Astrocyte (in vitro differentiated cells and primary cell): ENCODE measurements around the gene PMAIP1. TPM values are rescaled to one million over a fixed set of nuclear protein-coding genes. Genes with fewer than 3 reads are reported as not detected.

Experiments
- DNase-seq: peaks from one replicate; pipeline ENCODE4 v3.0.0-alpha.2; 2010; ENCODE audit warnings: low read depth
- FAIRE-seq: peaks from 2 replicates; lab custom pipeline; 2011; peaks lifted over from hg19 to GRCh38; lab: Jason Lieb, UNC
- H2AFZ ChIP-seq: 2 replicates; pipeline ENCODE4 v1.6.0; 2012; ENCODE audit warnings: low read depth, low read length, inconsistent platforms
- H3K27ac ChIP-seq: 2 replicates; pipeline ENCODE4 v1.5.1; 2011; ENCODE audit warnings: low read depth, low read length, inconsistent platforms
- H3K27me3 ChIP-seq: 2 replicates; pipeline ENCODE4 v1.6.0; 2011; ENCODE audit warnings: low read length, inconsistent platforms; ENCODE audit not compliant: insufficient read depth
- H3K36me3 ChIP-seq: 2 replicates; pipeline ENCODE4 v1.5.1; 2011; ENCODE audit warnings: low read length, inconsistent platforms; ENCODE audit not compliant: insufficient read depth
- H3K4me1 ChIP-seq: 2 replicates; pipeline ENCODE4 v1.5.1; 2011; ENCODE audit warnings: low read length, inconsistent platforms; ENCODE audit not compliant: insufficient read depth
- H3K4me2 ChIP-seq: 2 replicates; pipeline ENCODE4 v1.6.0; 2012; ENCODE audit warnings: low read length, inconsistent platforms
- H3K4me3 ChIP-seq: 2 replicates; pipeline ENCODE4 v1.5.1; 2011; ENCODE audit warnings: low read depth, mild to moderate bottlenecking, low read length, inconsistent platforms; ENCODE audit not compliant: insufficient read depth
- H3K79me2 ChIP-seq: 2 replicates; pipeline ENCODE4 v1.6.0; 2012; ENCODE audit warnings: mild to moderate bottlenecking, low read length, inconsistent platforms; ENCODE audit not compliant: insufficient read depth
- H3K9ac ChIP-seq: 2 replicates; pipeline ENCODE4 v1.6.0; 2012; ENCODE audit warnings: mild to moderate bottlenecking, low read length, inconsistent platforms
- H3K9me3 ChIP-seq: 2 replicates; pipeline ENCODE4 v1.5.1; 2012; ENCODE audit warnings: low read depth, mild to moderate bottlenecking, low read length, inconsistent platforms; ENCODE audit not compliant: insufficient read depth
- H4K20me1 ChIP-seq: 2 replicates; pipeline ENCODE4 v1.6.0; 2012; ENCODE audit warnings: low read length, inconsistent platforms; ENCODE audit not compliant: insufficient read depth
- H3K27ac Mint-ChIP-seq: one replicate; pipeline ENCODE4 v1.8.0; 2021; ENCODE audit warnings: mild to moderate bottlenecking, mixed read lengths; ENCODE audit not compliant: unreplicated experiment
- H3K27me3 Mint-ChIP-seq: one replicate; pipeline ENCODE4 v1.8.0; 2021; ENCODE audit warnings: low read depth, mixed read lengths; ENCODE audit not compliant: unreplicated experiment
- H3K36me3 Mint-ChIP-seq: one replicate; pipeline ENCODE4 v1.8.0; 2021; ENCODE audit warnings: low read depth, mixed read lengths; ENCODE audit not compliant: unreplicated experiment
- H3K4me1 Mint-ChIP-seq: one replicate; pipeline ENCODE4 v1.8.0; 2021; ENCODE audit warnings: low read depth, mixed read lengths; ENCODE audit not compliant: unreplicated experiment
- H3K4me3 Mint-ChIP-seq: one replicate; pipeline ENCODE4 v1.8.0; 2021; ENCODE audit warnings: mild to moderate bottlenecking, moderate library complexity, mixed read lengths; ENCODE audit not compliant: unreplicated experiment
- H3K9me3 Mint-ChIP-seq: one replicate; pipeline ENCODE4 v1.8.0; 2021; ENCODE audit warnings: mild to moderate bottlenecking, mixed read lengths; ENCODE audit not compliant: unreplicated experiment
- EZH2 ChIP-seq: IDR thresholded peaks from 2 replicates; pipeline ENCODE4 v1.6.1; 2012; ENCODE audit warnings: mild to moderate bottlenecking, low read length, inconsistent platforms; ENCODE audit not compliant: insufficient read depth
- total RNA-seq: library from RNA; stranded (reverse); gene quantifications from 2 replicates; pipeline ENCODE4 v1.2.1, GENCODE V29; 2021
- TF ChIP-seq, protein P1 (sequence below): IDR thresholded peaks from 2 replicates; pipeline ENCODE4 v1.5.1; 2011; ENCODE audit warnings: low read depth, mild to moderate bottlenecking, inconsistent platforms, low read length, moderate library complexity; ENCODE audit not compliant: insufficient read depth

The PMAIP1 gene
- total RNA-seq, 1 donor from 2014 or later, result 98.1 TPM

DNA sequence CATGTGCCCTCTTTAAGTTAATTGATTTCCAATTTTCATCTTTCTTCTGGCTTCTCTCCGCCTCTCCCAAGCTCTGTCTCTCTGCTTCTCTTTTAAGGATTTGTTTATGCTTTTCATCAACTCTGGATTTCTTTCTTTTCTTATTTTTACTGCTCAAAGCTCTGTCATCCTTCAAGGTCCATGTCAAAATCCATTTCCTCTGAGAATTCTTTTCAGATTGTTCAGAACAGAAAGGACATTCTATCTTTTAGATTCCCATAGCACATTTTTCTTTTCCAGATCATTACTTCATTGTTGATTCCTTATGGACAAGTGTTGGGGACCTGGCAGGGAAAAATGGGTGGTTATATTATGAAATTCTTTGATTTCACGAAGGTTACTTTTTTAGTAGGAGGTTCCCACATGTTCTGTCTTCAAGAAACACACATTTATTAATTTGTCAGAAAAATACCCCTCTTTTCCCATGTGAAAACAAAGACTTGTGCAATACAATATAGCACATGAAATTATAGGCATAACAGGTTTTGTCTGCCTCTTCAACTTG lies 12.3 kb downstream of the PMAIP1 start:
- H3K4me1 Mint-ChIP-seq, result peaks cover 36% of the 10 kb centered on the region
- H3K27ac ChIP-seq, result no peak overlapping the region
- TF ChIP-seq, protein P1, sequence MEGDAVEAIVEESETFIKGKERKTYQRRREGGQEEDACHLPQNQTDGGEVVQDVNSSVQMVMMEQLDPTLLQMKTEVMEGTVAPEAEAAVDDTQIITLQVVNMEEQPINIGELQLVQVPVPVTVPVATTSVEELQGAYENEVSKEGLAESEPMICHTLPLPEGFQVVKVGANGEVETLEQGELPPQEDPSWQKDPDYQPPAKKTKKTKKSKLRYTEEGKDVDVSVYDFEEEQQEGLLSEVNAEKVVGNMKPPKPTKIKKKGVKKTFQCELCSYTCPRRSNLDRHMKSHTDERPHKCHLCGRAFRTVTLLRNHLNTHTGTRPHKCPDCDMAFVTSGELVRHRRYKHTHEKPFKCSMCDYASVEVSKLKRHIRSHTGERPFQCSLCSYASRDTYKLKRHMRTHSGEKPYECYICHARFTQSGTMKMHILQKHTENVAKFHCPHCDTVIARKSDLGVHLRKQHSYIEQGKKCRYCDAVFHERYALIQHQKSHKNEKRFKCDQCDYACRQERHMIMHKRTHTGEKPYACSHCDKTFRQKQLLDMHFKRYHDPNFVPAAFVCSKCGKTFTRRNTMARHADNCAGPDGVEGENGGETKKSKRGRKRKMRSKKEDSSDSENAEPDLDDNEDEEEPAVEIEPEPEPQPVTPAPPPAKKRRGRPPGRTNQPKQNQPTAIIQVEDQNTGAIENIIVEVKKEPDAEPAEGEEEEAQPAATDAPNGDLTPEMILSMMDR, result no peak
- no peak overlapping the region for H3K4me2 ChIP-seq
- H2AFZ ChIP-seq, result no peak overlapping the region
- no peaks in the 10 kb centered on the region for H3K27me3 Mint-ChIP-seq
- H3K36me3 Mint-ChIP-seq, result no peaks in the 10 kb centered on the region
- no peaks in the 10 kb centered on the region for H3K36me3 ChIP-seq
- peak overlapping the region; percentile 23 for H3K27ac Mint-ChIP-seq
- no peaks in the 10 kb centered on the region for H4K20me1 ChIP-seq
- H3K4me3 ChIP-seq, result no peak overlapping the region
- DNase-seq (peak; percentile 49), FAIRE-seq (no peak)
- H3K4me3 Mint-ChIP-seq, result no peak overlapping the region
- H3K9me3 ChIP-seq, result no peaks in the 10 kb centered on the region
- H3K79me2 ChIP-seq, result no peaks in the 10 kb centered on the region
- H3K27me3 ChIP-seq, result no peaks in the 10 kb centered on the region
- peaks cover 24% of the 10 kb centered on the region for H3K4me1 ChIP-seq
- H3K9me3 Mint-ChIP-seq, result no peaks in the 10 kb centered on the region
- H3K9ac ChIP-seq, result no peak overlapping the region

DNA sequence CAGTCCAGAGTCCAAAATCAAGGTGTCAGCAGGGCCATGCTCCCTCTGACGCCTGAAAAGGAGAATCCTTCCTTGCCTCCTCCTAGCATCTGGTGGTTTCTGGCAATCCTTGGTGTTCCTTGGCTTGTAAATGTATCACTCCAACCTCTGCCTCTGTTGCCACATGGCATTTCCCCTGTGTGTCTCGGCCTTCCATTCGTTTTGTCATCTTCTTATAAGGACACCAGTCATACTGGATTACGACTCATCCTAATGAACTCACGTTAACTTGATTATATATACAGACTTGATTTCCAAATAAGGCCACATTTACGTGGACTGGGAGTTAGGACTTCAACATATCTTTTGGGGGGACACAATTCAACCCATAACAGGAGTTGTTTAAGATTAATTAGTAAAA lies 15.8 kb downstream of the PMAIP1 start:
- DNase-seq (no peak), FAIRE-seq (no peak)
- Histone ChIP-seq H3K9me3 (no peaks in the 10 kb centered on the region), H3K79me2 (no peaks in the 10 kb centered on the region), H3K4me3 (no peak overlapping the region), H2AFZ (no peak overlapping the region), H3K36me3 (no peaks in the 10 kb centered on the region), H3K4me1 (peaks cover 11% of the 10 kb centered on the region), H3K27me3 (no peaks in the 10 kb centered on the region), H4K20me1 (no peaks in the 10 kb centered on the region), H3K4me2 (no peak overlapping the region), H3K27ac (no peak overlapping the region), H3K9ac (no peak overlapping the region)
- no peaks in the 10 kb centered on the region for H3K27me3 Mint-ChIP-seq
- H3K9me3 Mint-ChIP-seq, result no peaks in the 10 kb centered on the region
- H3K4me1 Mint-ChIP-seq, result peaks cover 35% of the 10 kb centered on the region
- H3K4me3 Mint-ChIP-seq, result no peak overlapping the region
- no peaks in the 10 kb centered on the region for H3K36me3 Mint-ChIP-seq
- peak overlapping the region; percentile 73 for H3K27ac Mint-ChIP-seq
- TF ChIP-seq, protein P1, result no peak
- TF ChIP-seq EZH2, result no peak

DNA sequence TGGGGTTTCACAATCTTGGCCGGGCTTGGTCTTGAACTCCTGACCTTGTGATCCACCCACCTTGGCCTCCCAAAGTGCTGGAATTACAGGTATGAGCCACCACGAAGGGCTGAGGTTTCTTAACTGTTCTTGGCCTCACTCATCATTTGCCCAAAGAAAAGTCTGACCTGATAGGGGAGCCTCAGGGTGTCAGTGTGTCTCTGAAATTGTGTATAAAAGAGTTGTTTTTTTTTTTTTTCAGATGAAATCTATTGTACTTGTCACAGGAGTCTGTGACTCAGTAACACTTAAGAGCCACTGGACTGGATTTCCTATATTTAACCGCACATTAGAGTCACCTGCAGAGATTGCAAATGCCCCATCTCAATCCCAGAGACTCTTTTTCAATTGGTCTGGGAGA lies 16.9 kb downstream of the PMAIP1 start:
- Mint-ChIP-seq H3K27ac (no peak overlapping the region), H3K4me1 (peaks cover 32% of the 10 kb centered on the region), H3K27me3 (no peaks in the 10 kb centered on the region), H3K9me3 (no peaks in the 10 kb centered on the region), H3K36me3 (no peaks in the 10 kb centered on the region), H3K4me3 (no peak overlapping the region)
- no peaks in the 10 kb centered on the region for H3K79me2 ChIP-seq
- H3K9me3 ChIP-seq, result no peaks in the 10 kb centered on the region
- FAIRE-seq, result no peak
- no peak overlapping the region for H3K9ac ChIP-seq
- no peak for DNase-seq
- TF ChIP-seq, protein P1, result no peak
- TF ChIP-seq EZH2, result no peak
- H3K4me1 ChIP-seq, result peaks cover 7% of the 10 kb centered on the region
- H3K27ac ChIP-seq, result no peak overlapping the region
- H3K4me2 ChIP-seq, result no peak overlapping the region
- no peak overlapping the region for H2AFZ ChIP-seq
- H4K20me1 ChIP-seq, result no peaks in the 10 kb centered on the region
- no peaks in the 10 kb centered on the region for H3K27me3 ChIP-seq
- H3K4me3 ChIP-seq, result no peak overlapping the region
- H3K36me3 ChIP-seq, result no peaks in the 10 kb centered on the region
